Measurements from ENCODE around the gene ST6GALNAC3.

ST6GALNAC3 gene

GRCh38 chr1:76677416-76678405 is 603.2 kb downstream of the ST6GALNAC3 start:
- Histone ChIP-seq H3K4me3 (IDR thresholded peaks at IDR 0.05; ENCODE audit: insufficient read depth, low read depth, low read length) (no peak overlapping the region), H2AFZ (ENCODE audit: low read depth) (no peak overlapping the region), H3K4me1 (ENCODE audit: low read depth, poor library complexity, severe bottlenecking) (no peaks in the 10 kb centered on the region), H4K20me1 (ENCODE audit: insufficient read depth) (no peaks in the 10 kb centered on the region), H3K27ac (no peak overlapping the region), H3K9ac (no peak overlapping the region), H3K4me2 (no peak overlapping the region), H3K27me3 (ENCODE audit: insufficient read depth, low read depth) (no peaks in the 10 kb centered on the region), H3K36me3 (ENCODE audit: insufficient read depth) (no peaks in the 10 kb centered on the region), H3K79me2 (ENCODE audit: insufficient read depth, low read depth) (no peaks in the 10 kb centered on the region)
- no peak for TF ChIP-seq CTCF (conservative IDR thresholded peaks at IDR 0.05; ENCODE audit: low read depth, low read length)

DNA sequence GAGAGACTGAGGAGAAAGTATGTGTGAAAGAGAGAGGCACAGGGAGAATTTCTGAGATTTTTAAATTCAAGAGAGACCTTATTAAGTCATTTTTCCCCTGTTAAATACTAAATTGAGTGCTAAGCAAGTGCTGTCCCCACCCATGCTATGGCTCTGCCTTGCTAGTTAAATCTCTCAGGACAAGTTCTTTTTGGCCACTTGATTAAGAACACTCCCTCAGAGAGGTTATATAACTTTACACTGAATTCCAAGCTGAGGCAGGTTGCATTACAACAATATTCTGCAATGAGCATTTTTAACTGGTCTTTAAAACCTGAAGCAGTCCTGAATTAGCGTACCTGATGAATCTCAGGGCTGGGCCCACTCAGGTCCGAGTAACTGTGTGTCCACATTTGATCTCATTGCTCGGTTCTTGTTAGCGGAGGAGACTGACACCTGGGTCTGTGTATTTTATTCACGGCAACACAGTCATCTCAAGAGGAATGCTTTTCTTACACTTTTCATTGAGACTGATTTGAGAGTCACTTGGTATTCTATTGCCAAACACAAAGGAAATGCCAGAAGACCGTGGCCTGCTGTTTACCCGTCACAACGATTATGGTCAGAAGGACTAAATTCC is 605.1 kb downstream of the ST6GALNAC3 start:
- Histone ChIP-seq H3K27me3 (ENCODE audit: insufficient read depth, low read depth) (no peaks in the 10 kb centered on the region), H2AFZ (ENCODE audit: low read depth) (no peak overlapping the region), H3K4me2 (no peak overlapping the region), H3K4me3 (IDR thresholded peaks at IDR 0.05; ENCODE audit: insufficient read depth, low read depth, low read length) (no peak overlapping the region), H3K4me1 (ENCODE audit: low read depth, poor library complexity, severe bottlenecking) (no peaks in the 10 kb centered on the region), H3K79me2 (ENCODE audit: insufficient read depth, low read depth) (no peaks in the 10 kb centered on the region), H4K20me1 (ENCODE audit: insufficient read depth) (no peaks in the 10 kb centered on the region), H3K9ac (no peak overlapping the region), H3K27ac (no peak overlapping the region), H3K36me3 (ENCODE audit: insufficient read depth) (no peaks in the 10 kb centered on the region)
- no peak for TF ChIP-seq CTCF (conservative IDR thresholded peaks at IDR 0.05; ENCODE audit: low read depth, low read length)

- H3K9ac ChIP-seq = no peak overlapping the region
- no peaks in the 10 kb centered on the region for H3K27me3 ChIP-seq (ENCODE audit: insufficient read depth, low read depth)
- no peaks in the 10 kb centered on the region for H4K20me1 ChIP-seq (ENCODE audit: insufficient read depth)
- no peaks in the 10 kb centered on the region for H3K79me2 ChIP-seq (ENCODE audit: insufficient read depth, low read depth)
- no peak overlapping the region for H3K4me2 ChIP-seq
- H3K27ac ChIP-seq = no peak overlapping the region
- H3K4me1 ChIP-seq (ENCODE audit: low read depth, poor library complexity, severe bottlenecking) = no peaks in the 10 kb centered on the region
- H3K4me3 ChIP-seq (IDR thresholded peaks at IDR 0.05; ENCODE audit: insufficient read depth, low read depth, low read length) = no peak overlapping the region
- no peak for TF ChIP-seq CTCF (conservative IDR thresholded peaks at IDR 0.05; ENCODE audit: low read depth, low read length)
- no peak overlapping the region for H2AFZ ChIP-seq (ENCODE audit: low read depth)
- H3K36me3 ChIP-seq (ENCODE audit: insufficient read depth) = no peaks in the 10 kb centered on the region
Measured at GRCh38 chr1:76680651-76681050, 606.1 kb downstream of the ST6GALNAC3 start.

DNA sequence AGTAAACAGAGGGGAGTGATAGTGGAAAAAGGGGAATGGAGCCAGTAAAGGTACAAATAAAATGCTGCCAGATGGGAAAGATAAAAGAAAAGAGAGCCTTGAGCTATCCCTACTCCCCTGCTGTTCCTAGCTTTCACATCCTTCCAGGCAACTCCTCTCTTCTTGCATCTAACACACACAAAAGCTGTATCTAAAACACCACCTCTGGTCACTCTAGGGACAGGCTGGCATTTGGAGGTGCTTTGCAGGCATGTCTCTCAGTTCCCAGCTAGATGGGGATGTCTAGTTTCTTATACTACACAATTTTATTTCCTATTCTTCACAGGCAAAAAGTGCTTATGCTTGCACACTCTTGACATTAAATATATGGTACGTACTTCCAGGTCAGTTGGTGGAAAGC is 607.6 kb downstream of the ST6GALNAC3 start:
- Histone ChIP-seq H3K4me1 (ENCODE audit: low read depth, poor library complexity, severe bottlenecking) (no peaks in the 10 kb centered on the region), H3K27me3 (ENCODE audit: insufficient read depth, low read depth) (no peaks in the 10 kb centered on the region), H3K4me2 (no peak overlapping the region), H3K79me2 (ENCODE audit: insufficient read depth, low read depth) (no peaks in the 10 kb centered on the region), H3K4me3 (IDR thresholded peaks at IDR 0.05; ENCODE audit: insufficient read depth, low read depth, low read length) (no peak overlapping the region), H3K9ac (no peak overlapping the region), H3K27ac (no peak overlapping the region), H4K20me1 (ENCODE audit: insufficient read depth) (no peaks in the 10 kb centered on the region), H2AFZ (ENCODE audit: low read depth) (no peak overlapping the region), H3K36me3 (ENCODE audit: insufficient read depth) (no peaks in the 10 kb centered on the region)
- TF ChIP-seq CTCF (conservative IDR thresholded peaks at IDR 0.05; ENCODE audit: low read depth, low read length) = no peak

All from KMS-11 (cell line).